GM12892 (cell line): ENCODE data around the gene SYNGAP1.

Experiments
- POLR2A ChIP-seq: IDR thresholded peaks from 2 replicates; pipeline ENCODE4 v1.6.1; 2011; ENCODE audit warnings: low read depth, low read length, control low read depth
- POLR2AphosphoS5 ChIP-seq: IDR thresholded peaks from 2 replicates; pipeline ENCODE4 v1.6.1; 2011; ENCODE audit warnings: low read depth, low read length, control low read depth

GRCh38 chr6:33434961-33435360 is 15.1 kb downstream of the SYNGAP1 start:
- TF ChIP-seq POLR2A (no peak), POLR2AphosphoS5 (no peak)
